ENCODE data around the gene ASB1. TPM values are rescaled to one million over a fixed set of nuclear protein-coding genes. Genes with fewer than 3 reads are reported as not detected.

The ASB1 gene
- polyA plus RNA-seq, 1 of the 3 experiments (the other 2 are of a cell fraction): 33.3 TPM

DNA sequence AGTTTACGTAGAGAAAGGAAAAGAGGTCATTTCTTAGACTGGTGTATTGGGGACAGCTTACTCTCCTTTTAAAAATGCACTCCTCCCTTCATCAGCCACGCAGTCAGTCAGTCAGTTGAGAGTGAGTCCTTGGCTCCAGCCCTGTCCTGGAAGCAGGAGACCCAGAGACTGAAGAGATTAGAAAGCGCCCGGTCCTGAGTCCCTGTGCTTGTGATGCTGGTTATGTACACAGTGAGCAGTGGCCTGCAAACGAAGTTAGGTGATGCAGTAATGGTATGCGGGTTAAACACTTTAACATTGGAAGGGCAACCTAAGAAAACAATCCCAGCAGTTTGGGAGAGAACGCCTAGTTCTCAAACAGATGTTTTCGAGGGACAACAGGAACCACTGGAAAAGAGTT is 6.3 kb upstream of the ASB1 start:
- WGBS (ENCODE audit: low lambda C conversion rate): 81% methylated on average over 8 of the region's 8 CpGs
- no peak overlapping the region for H2AFZ ChIP-seq (ENCODE audit: low read depth)
- POLR2A ChIA-PET: no interaction called here

More for the DNA sequence above, 6.3 kb upstream of the ASB1 start:
- Histone ChIP-seq H3K9me2 (no peaks in the 10 kb centered on the region), H4K20me1 (ENCODE audit: insufficient read depth) (no peaks in the 10 kb centered on the region), H3K4me3 (ENCODE audit: low read depth in 2 of 2, low read length in 1 of 2) (no peak overlapping the region), H3K9me3 (no peaks in the 10 kb centered on the region), H3K9ac (no peak overlapping the region), H3K79me2 (ENCODE audit: insufficient read depth) (peaks cover 2% of the 10 kb centered on the region), H3K27me3 (ENCODE audit: insufficient read depth) (no peaks in the 10 kb centered on the region), H3K4me1 (ENCODE audit: control insufficient read depth in 1 of 2, insufficient read depth in 2 of 2, low read depth in 1 of 2, low read length in 1 of 2) (peaks cover 2 to 5% of the 10 kb centered on the region in 2 experiments; a peak in 2 of 4 replicates), H3K36me3 (replicated peaks in 1 of 2; ENCODE audit: control insufficient read depth in 1 of 2, insufficient read depth in 2 of 2, low read length in 1 of 2) (peaks cover 0 to 3% of the 10 kb centered on the region in 2 experiments), H3F3A (replicated peaks; ENCODE audit: insufficient read depth) (no peaks in the 10 kb centered on the region), H3K4me2 (no peak overlapping the region), H3K27ac (ENCODE audit: low read depth in 2 of 2, low read length in 1 of 2) (no peak overlapping the region)
- CTCF ChIA-PET: interaction anchor here (1.0 kb wide), 1 partner anchor 63 kb away, joined by 3 read pairs; no protein-coding TSS in a partner anchor
- TF ChIP-seq EZH2phosphoT487 (IDR thresholded peaks at IDR 0.05; ENCODE audit: borderline replicate concordance, low read depth) (no peak), FOSL2 (IDR thresholded peaks at IDR 0.05; ENCODE audit: borderline replicate concordance, low read depth) (no peak), RXRA (IDR thresholded peaks at IDR 0.05; ENCODE audit: borderline replicate concordance, low read depth) (no peak), IRF3 (IDR thresholded peaks at IDR 0.05; ENCODE audit: low read depth, low read length) (no peak), ZBTB33 (IDR thresholded peaks at IDR 0.05; ENCODE audit: borderline replicate concordance, low read depth) (no peak), FOXJ3 (CRISPR knock-in tag; IDR thresholded peaks at IDR 0.05) (no peak), REST (IDR thresholded peaks at IDR 0.05; ENCODE audit: low read depth, low read length) (no peak), NRF1 (IDR thresholded peaks at IDR 0.05; ENCODE audit: low read depth, low read length) (no peak), EP300 (IDR thresholded peaks at IDR 0.05; ENCODE audit: borderline replicate concordance in 1 of 2, low read depth in 1 of 2, low read length in 1 of 2) (no peak), YY1 (IDR thresholded peaks at IDR 0.05; ENCODE audit: low read depth) (no peak)
- no peak for DNase-seq

All from SK-N-SH (cell line).